Panc1 (cell line): Measurements from ENCODE around the gene LIPA.

Experiments used
- CTCF ChIP-seq: fragments of 450-650 bp; IDR thresholded peaks from 2 replicates; pipeline ENCODE4 v1.5.1; 2017; ENCODE audit warnings: mild to moderate bottlenecking
- POLR2AphosphoS5 ChIP-seq: IDR thresholded peaks from 2 replicates; pipeline ENCODE4 v1.6.1; 2012; ENCODE audit warnings: mild to moderate bottlenecking, low read depth, low read length, moderate library complexity
- REST ChIP-seq, 2 experiments: IDR thresholded peaks; 2 replicates each; pipeline ENCODE4 v1.6.1; 2011 to 2012; ENCODE audit warnings: low read depth in 2 of 2, control low read depth in 1 of 2, low read length in 1 of 2, mild to moderate bottlenecking in 1 of 2, moderate library complexity in 1 of 2; ENCODE audit not compliant: insufficient read depth in 1 of 2
- TCF7L2 ChIP-seq: IDR thresholded peaks from 2 replicates; pipeline ENCODE4 v1.6.1; 2011; ENCODE audit warnings: mild to moderate bottlenecking, low read depth, low read length, inconsistent platforms

- TF ChIP-seq CTCF, result no peak
- TF ChIP-seq TCF7L2, result no peak
- no peak for TF ChIP-seq POLR2AphosphoS5
- no peak for TF ChIP-seq REST (IDR thresholded peaks at IDR 0.05; ENCODE audit: insufficient read depth in 1 of 2, low read depth in 2 of 2, low read length in 1 of 2)
Observed at GRCh38 chr10:89297791-89298190, 46.2 kb upstream of the LIPA start.
